NCI-H526 (cell line): ENCODE measurements around the gene MTMR3.
A peak's percentile ranks its signal among the peaks of the same experiment; 100 is the strongest.
"Not testable (repeated sequence)": the region's sequence is repeated elsewhere in the genome, so short reads cannot be mapped to it uniquely, and the experiment has no call there.

ENCODE experiments used
- DNase-seq, 2 experiments: peaks; one replicate each; lab custom pipeline; 2025; lab: John Stamatoyannopoulos, UW

Gene MTMR3

GRCh38 chr22:29967461-29967860, 84.5 kb downstream of the MTMR3 start:
- DNase-seq = no peak

DNA sequence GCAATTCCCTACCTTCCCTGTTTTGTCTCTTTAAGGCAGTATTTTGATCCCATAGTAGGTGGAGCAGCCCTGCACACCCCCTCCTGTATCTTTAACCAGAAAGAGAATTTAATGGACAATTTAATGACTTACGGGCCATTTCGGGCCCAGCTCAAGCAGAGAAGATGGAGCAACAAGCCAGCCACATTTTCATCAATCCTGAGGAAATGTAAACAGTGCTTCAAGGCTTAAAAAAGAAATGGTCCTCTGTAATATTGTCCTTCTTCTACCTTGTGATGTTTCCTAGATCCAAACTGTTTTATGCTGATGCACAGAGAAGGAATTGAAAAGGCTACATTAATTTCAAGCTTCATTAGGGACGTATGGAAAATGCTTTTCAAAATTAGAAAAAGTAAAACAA, 88.6 kb downstream of the MTMR3 start:
- DNase-seq = no peak

- DNase-seq = no peak
Measured at GRCh38 chr22:29972121-29972520, 89.1 kb downstream of the MTMR3 start.

DNA sequence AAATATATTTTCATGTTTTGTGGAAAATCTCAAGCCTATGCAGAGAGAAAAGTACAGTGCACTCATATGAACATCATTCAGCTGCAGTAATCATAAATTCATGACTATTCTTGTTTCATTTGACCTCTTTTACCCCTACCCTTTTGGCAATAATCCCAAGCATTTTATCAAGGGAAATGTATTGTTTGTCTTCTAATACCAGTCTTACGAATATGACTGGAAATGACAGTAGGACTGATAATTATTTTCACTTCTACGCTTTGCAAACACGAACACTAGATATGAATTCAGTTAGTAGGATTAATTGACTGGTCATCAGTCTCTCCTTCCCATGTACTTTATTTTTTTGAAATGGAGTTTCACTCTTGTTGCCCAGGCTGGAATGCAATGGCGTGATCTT, 90.3 kb downstream of the MTMR3 start:
- DNase-seq = no peak

GRCh38 chr22:29973680-29974079, 90.7 kb downstream of the MTMR3 start:
- not testable (repeated sequence) for DNase-seq

DNA sequence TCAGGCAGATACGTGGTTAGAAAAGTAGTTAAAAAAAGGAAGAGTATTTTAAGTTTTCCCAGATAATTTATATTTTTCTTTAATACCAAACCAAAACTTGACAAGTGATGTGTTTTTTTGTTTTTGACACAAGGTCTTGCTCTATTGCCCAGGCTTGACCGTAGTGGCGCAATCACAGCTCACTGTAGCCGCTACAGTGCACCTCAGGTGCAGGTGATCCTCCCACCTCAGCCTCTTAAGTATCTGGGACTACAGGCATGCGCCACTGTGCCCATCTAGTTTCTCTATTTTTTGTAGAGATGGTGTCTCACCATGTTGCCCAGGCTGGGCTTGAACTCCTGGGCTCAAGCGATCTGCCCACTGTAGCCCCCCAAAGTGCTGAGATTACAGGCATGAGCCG, 92.5 kb downstream of the MTMR3 start:
- DNase-seq = no peak

GRCh38 chr22:29977107-29977506, 94.1 kb downstream of the MTMR3 start:
- no peak for DNase-seq

DNA sequence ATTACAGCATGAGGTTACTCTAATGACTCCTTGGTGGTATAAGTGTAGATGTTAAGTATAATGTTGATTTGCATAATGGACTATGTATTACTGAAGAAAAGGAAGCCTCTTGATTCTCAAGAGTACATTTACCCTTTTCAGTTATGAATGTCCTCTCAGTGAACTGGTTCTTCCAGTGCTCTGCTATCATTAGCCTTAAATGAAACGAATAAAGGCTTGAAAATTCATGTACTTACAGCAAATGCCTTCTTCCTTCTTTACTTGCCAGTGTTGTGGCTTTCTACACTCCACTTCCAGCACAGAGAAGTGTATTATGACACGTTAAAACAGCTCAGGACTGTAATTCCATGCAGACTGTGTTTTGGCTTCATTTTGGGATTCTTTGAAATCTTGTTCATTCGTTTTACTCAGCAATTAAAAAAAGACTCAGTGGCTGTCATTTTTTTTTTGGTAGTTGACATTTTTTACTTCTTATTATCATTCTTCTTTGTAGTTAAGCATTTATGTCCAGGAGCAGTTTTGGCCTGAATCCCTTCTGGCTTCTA, 96.9 kb downstream of the MTMR3 start:
- peak in 1 of 2 experiments; percentile 3 for DNase-seq

DNA sequence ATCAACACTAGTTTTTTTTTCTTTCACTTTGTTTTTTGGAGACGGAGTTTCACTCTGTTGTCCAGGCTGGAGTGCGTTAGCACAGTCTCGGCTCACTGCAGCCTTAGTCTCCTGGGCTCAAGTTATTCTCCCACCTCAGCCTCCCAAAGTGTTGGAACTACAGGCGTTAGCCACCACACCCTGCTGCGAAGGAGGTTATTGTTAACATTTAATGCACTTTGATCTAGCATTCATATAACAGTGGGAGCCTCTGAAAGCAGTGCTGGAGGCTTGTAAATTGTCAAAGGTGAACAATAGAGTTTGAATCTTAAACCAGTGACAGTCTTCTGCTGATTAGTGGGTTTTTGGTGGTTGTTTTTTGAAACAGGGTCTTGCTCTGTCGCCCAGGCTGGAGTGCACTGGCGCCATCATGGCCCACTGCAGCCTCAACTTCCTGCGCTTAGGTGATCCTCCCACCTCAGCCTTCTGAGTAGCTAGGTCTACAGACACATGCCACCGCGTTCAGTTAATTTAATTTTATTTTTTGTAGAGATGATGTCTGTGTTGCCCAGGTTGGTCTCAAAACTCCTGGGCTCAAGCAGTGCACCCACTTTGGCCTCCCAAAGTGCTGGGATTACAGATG, 100.4 kb downstream of the MTMR3 start:
- no peak for DNase-seq

GRCh38 chr22:29985912-29986311, 102.9 kb downstream of the MTMR3 start:
- DNase-seq = no peak

DNA sequence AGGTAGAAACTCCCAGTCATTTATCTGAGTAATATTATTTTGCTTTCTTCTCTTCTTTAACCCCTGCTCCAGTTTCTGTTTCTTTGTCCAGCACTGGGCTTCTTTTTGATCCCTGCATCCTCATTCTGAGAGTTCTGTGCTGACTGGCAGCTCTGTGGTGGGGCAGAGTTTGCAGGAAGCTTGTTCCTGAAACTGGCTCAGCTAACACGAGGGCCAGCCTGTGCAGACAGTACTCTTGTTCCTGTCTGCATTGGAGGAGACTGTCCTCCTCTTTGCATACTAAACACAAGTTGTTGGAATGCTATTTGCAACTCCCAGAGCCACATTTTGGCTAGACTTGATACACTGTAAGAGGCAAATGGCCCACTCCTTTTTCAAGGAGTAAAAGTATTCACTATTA, 104.2 kb downstream of the MTMR3 start:
- peak in 1 of 2 experiments; percentile 33 for DNase-seq

- no peak for DNase-seq
Measured at GRCh38 chr22:29988719-29989118, 105.7 kb downstream of the MTMR3 start.

DNA sequence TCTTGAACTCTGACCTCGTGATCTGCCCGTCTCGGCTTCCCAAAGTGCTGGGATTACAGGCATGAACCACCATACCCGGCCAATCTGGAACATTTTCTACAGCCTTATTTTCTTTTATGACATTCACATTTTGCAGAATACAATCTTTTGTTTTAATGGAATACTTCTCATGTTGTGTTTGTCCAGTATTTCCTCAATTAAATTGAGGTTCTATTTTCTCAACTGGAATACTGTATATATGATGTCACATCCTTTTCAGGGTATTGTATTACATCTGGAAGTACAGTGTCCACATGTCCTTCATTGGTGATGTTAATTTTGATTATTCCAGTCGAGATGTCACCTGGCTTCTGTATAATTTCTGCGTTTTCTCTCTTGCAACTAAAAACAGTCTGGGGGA, 106.5 kb downstream of the MTMR3 start:
- no peak for DNase-seq

GRCh38 chr22:29992341-29993275, 109.6 kb downstream of the MTMR3 start:
- no peak for DNase-seq

- peak in 1 of 2 experiments; percentile 11 for DNase-seq
Measured at GRCh38 chr22:29994027-29994715, 111.2 kb downstream of the MTMR3 start.

GRCh38 chr22:29994943-29995342, 112.0 kb downstream of the MTMR3 start:
- DNase-seq = no peak

GRCh38 chr22:29997107-29997506, 114.1 kb downstream of the MTMR3 start:
- no peak for DNase-seq

- DNase-seq = no peak
Measured at GRCh38 chr22:29997516-29997915, 114.5 kb downstream of the MTMR3 start.

DNA sequence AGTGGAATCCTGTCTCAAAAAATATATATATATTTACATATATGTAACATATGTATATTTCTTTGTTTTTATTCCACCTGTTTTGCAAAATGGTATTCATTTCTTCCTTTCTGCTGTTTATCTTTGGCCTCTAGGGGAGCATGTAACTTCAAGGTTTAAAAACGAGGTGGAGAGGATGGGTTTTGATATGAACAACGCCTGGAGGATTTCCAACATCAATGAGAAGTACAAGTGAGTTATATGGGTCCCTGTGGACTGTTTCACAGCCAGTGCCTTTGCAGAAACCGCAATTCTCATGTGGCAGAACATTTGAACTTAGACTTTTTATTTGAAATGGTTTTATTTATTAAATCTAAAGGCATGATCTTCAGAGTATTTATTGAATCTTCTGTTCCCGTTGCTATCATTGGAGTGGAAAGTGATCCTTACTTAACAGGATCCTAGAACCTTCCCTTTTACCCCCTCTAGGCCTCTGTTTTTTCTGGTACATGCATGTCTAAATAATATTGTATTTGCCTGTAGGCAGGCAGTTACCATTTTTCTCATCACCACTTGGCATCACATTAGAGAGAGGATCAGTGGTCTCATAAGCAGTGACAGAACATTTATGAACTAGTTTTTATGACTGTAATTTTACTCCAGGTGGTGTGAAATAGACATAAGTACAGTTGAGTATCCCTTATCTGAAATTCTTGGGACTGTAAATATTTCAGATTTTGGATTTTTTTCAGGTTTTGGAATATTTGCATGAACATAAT, 115.8 kb downstream of the MTMR3 start:
- DNase-seq = peak in 1 of 2 experiments; percentile 15

GRCh38 chr22:30000566-30000965, 117.6 kb downstream of the MTMR3 start:
- DNase-seq = no peak

DNA sequence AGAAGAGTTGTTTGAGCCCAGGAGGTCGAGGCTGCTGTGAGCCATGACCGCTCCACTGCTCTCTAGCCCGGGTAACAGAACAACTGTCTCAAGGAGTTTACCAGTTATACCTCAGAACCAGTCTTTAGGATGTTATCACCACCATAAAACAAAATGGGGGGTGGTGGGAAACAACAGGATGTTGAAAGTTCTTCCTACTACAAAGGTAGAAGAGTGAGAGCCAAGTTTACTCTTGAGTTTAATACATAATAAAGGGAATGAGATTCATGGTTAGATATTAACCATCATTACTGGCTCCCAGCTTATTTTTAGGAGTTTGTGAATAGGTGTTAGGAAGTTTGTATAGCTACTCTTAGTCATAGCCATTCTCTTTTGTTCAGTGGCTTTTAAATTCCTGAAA, 118.5 kb downstream of the MTMR3 start:
- no peak for DNase-seq
